ENCODE results near the gene USP46. TPM values are rescaled to one million over a fixed set of nuclear protein-coding genes. Genes with fewer than 3 reads are reported as not detected.

USP46 gene
- total and polyA plus RNA-seq, 7 experiments from 2014 or later: 0.89 to 11.7 (median 3.2) TPM

DNA sequence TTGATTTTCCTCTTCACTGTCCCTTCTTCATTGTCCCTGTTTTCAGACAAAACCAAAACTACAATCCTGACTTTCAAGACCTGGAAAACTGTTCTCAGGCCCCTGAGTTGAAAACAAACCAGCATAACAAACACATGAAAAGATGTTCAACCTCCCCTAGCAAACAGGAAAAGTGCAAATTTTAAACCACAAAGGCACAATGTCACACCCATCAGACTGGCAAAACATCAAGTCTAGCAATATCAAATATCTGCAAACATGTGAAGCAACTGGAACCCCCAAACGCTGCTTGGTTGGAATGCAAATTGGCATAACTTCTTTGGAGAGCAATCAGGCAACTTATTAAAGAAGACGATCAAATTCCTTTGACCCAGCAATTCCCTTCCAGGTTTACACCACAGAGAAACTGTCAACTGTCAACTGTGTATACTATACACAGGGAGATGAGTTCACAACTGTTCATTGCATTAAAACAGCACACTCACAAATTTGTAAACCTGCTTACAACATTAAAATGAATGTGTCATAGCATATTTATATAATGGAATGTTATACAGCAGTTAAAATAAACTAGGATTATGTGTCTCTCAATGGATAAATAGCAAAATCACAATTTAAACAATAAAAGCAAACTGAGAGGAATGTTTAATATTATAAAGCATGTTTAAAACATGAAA is 7.0 kb downstream of the USP46 start:
- POLR2A ChIA-PET: no interaction called here
- peaks cover 2 to 20% (median 12%) of the 10 kb centered on the region in 7 donors for H3K4me1 Mint-ChIP-seq
- ATAC-seq (no peak), DNase-seq (no peak)
- Histone ChIP-seq H3K36me3 (ENCODE audit: control insufficient read depth in 2 of 3, insufficient read depth in 3 of 3, low read length in 3 of 3) (no peaks in the 10 kb centered on the region), H3K4me1 (ENCODE audit: control insufficient read depth in 2 of 2, insufficient read depth in 2 of 2, low read length in 2 of 2) (peaks cover 0 to 15% of the 10 kb centered on the region in 2 donors), H3K27ac (ENCODE audit: low read depth, low read length) (no peak overlapping the region), H3K27me3 (ENCODE audit: control insufficient read depth in 2 of 2, insufficient read depth in 2 of 2, low read length in 2 of 2) (no peaks in the 10 kb centered on the region), H3K9me3 (ENCODE audit: control insufficient read depth in 2 of 3, low read length in 3 of 3) (no peaks in the 10 kb centered on the region), H3K4me3 (ENCODE audit: low read length) (no peak overlapping the region)
- no peaks in the 10 kb centered on the region for H3K27me3 Mint-ChIP-seq
- intact Hi-C loops (cut with micrococcal nuclease): loop anchor here in 1 of 2 donors (10.0 kb wide), 2 partner anchors 333 to 807 kb away; partner anchors contain the start of gene DCUN1D4
- CTCF ChIA-PET: no interaction called here
- peaks cover 0 to 28% (median 9%) of the 10 kb centered on the region in 5 donors for H3K36me3 Mint-ChIP-seq
- H3K4me3 Mint-ChIP-seq: peak overlapping the region in 6 of 10 donors; percentile 3 to 64 (median 8)
- peaks cover 0 to 20% (median 1%) of the 10 kb centered on the region in 11 donors for H3K9me3 Mint-ChIP-seq
- peak overlapping the region in 2 of 9 donors; percentile 5 to 53 for H3K27ac Mint-ChIP-seq

DNA sequence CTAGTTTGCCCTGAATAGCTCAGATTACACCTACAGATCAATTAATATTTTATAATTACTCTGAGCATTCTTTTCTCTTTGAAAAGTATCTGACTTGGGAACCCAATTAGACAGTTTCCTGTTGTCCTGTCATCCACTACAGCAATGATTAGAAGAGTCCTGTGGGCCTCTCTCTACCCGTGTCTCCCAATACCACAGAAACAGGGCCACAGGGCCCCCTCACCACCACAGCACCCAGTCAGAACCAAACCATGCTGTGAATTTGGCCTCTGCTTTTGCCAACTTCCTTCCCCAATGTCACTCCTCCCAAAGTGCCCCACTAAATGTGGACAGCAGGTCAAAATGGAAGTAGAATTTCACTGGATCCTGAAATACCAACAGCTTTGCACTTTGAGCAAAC is 10.3 kb downstream of the USP46 start:
- intact Hi-C loops (cut with micrococcal nuclease): no loop called here
- ATAC-seq: no peak
- peaks cover 0 to 14% (median 0%) of the 10 kb centered on the region in 11 donors for H3K9me3 Mint-ChIP-seq

DNA sequence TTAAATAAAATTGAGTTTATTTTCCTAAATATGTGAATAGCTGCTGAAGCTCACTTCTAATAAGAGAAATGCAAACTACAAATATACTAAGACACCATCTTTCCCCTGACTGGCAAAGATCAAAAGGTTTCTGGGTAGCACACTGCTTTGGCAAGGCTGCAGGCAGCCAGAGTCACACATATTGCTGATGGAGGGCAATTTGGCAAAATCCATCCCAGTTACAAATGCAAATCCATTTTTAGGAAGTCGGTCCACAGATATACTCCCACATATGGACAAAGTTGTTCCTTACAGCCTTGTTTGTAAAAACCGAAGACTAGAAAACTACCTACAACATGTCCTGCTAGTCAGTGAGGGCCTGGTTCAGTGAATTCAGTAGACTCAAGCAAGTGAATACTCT is 12.4 kb downstream of the USP46 start:
- no peak overlapping the region for H3K4me3 ChIP-seq (ENCODE audit: low read length)
- Mint-ChIP-seq H3K9me3 (peaks cover 0 to 3% (median 0%) of the 10 kb centered on the region in 11 donors), H3K4me3 (no peak overlapping the region), H3K27ac (no peak overlapping the region), H3K27me3 (peaks cover 0 to 2% (median 0%) of the 10 kb centered on the region in 5 donors), H3K36me3 (peaks cover 0 to 12% (median 5%) of the 10 kb centered on the region in 5 donors), H3K4me1 (peaks cover 3 to 18% (median 6%) of the 10 kb centered on the region in 7 donors)
- intact Hi-C loops (cut with micrococcal nuclease): no loop called here
- no peak for DNase-seq
- H3K27ac ChIP-seq (ENCODE audit: low read depth, low read length): no peak overlapping the region
- no peaks in the 10 kb centered on the region for H3K27me3 ChIP-seq (ENCODE audit: control insufficient read depth in 2 of 2, insufficient read depth in 2 of 2, low read length in 2 of 2)
- POLR2A ChIA-PET: interaction anchor here (1.4 kb wide), 1 partner anchor 66 kb away, joined by 5 read pairs; no protein-coding TSS in a partner anchor
- CTCF ChIA-PET: no interaction called here
- H3K4me1 ChIP-seq (ENCODE audit: control insufficient read depth in 2 of 2, insufficient read depth in 2 of 2, low read length in 2 of 2): peaks cover 0 to 7% of the 10 kb centered on the region in 2 donors
- H3K36me3 ChIP-seq (ENCODE audit: control insufficient read depth in 2 of 3, insufficient read depth in 3 of 3, low read length in 3 of 3): no peaks in the 10 kb centered on the region
- no peaks in the 10 kb centered on the region for H3K9me3 ChIP-seq (ENCODE audit: control insufficient read depth in 2 of 3, low read length in 3 of 3)
- ATAC-seq: no peak

More for the DNA sequence above, 10.3 kb downstream of the USP46 start:
- CTCF ChIA-PET: interaction anchor here (1.1 kb wide), 1 partner anchor 22 kb away, joined by 3 read pairs; no protein-coding TSS in a partner anchor
- H3K4me3 ChIP-seq (ENCODE audit: low read length): no peak overlapping the region
- H3K4me3 Mint-ChIP-seq: peak overlapping the region in 1 of 10 donors; percentile 30
- H3K9me3 ChIP-seq (ENCODE audit: control insufficient read depth in 2 of 3, low read length in 3 of 3): no peaks in the 10 kb centered on the region
- no peak overlapping the region for H3K27ac ChIP-seq (ENCODE audit: low read depth, low read length)
- peaks cover 0 to 22% (median 9%) of the 10 kb centered on the region in 5 donors for H3K36me3 Mint-ChIP-seq
- H3K36me3 ChIP-seq (ENCODE audit: control insufficient read depth in 2 of 3, insufficient read depth in 3 of 3, low read length in 3 of 3): no peaks in the 10 kb centered on the region
- DNase-seq: no peak
- H3K4me1 Mint-ChIP-seq: peaks cover 0 to 20% (median 11%) of the 10 kb centered on the region in 7 donors
- H3K4me1 ChIP-seq (ENCODE audit: control insufficient read depth in 2 of 2, insufficient read depth in 2 of 2, low read length in 2 of 2): peaks cover 0 to 15% of the 10 kb centered on the region in 2 donors
- POLR2A ChIA-PET: no interaction called here
- no peaks in the 10 kb centered on the region for H3K27me3 Mint-ChIP-seq
- H3K27me3 ChIP-seq (ENCODE audit: control insufficient read depth in 2 of 2, insufficient read depth in 2 of 2, low read length in 2 of 2): no peaks in the 10 kb centered on the region
- H3K27ac Mint-ChIP-seq: no peak overlapping the region

DNA sequence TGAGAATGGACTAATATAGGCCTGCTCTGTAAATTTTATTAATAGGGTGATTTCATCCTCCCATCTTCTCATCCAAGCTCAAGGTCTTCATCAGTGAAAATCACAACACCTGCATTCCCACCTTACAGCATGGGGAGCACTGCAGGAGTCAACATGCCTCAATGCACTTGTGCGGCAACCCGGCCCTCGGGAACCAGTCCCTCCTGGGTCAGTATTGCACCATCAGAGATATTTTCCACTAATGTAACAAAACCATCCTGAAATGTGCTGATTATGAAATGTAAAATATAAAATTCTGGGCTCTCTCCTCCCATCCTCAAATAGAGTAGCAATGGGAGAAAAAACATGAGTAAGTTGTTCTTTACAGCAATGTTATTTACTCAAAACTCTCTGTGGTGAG is 13.0 kb downstream of the USP46 start:
- Mint-ChIP-seq H3K27ac (no peak overlapping the region), H3K4me1 (peaks cover under 1 to 19% (median 4%) of the 10 kb centered on the region in 7 donors), H3K36me3 (peaks cover 0 to 11% (median 5%) of the 10 kb centered on the region in 5 donors), H3K4me3 (no peak overlapping the region), H3K27me3 (peaks cover 0 to 2% (median 0%) of the 10 kb centered on the region in 5 donors), H3K9me3 (peaks cover 0 to 4% (median 0%) of the 10 kb centered on the region in 11 donors)
- DNase-seq (no peak), ATAC-seq (no peak)
- Histone ChIP-seq H3K4me1 (ENCODE audit: control insufficient read depth in 2 of 2, insufficient read depth in 2 of 2, low read length in 2 of 2) (peaks cover 0 to 1% of the 10 kb centered on the region in 2 donors), H3K27me3 (ENCODE audit: control insufficient read depth in 2 of 2, insufficient read depth in 2 of 2, low read length in 2 of 2) (no peaks in the 10 kb centered on the region), H3K36me3 (ENCODE audit: control insufficient read depth in 2 of 3, insufficient read depth in 3 of 3, low read length in 3 of 3) (no peaks in the 10 kb centered on the region), H3K9me3 (ENCODE audit: control insufficient read depth in 2 of 3, low read length in 3 of 3) (no peaks in the 10 kb centered on the region), H3K4me3 (ENCODE audit: low read length) (no peak overlapping the region), H3K27ac (ENCODE audit: low read depth, low read length) (no peak overlapping the region)
- ChIA-PET CTCF (no interaction called here), POLR2A (no interaction called here)
- intact Hi-C loops (cut with micrococcal nuclease): no loop called here

DNA sequence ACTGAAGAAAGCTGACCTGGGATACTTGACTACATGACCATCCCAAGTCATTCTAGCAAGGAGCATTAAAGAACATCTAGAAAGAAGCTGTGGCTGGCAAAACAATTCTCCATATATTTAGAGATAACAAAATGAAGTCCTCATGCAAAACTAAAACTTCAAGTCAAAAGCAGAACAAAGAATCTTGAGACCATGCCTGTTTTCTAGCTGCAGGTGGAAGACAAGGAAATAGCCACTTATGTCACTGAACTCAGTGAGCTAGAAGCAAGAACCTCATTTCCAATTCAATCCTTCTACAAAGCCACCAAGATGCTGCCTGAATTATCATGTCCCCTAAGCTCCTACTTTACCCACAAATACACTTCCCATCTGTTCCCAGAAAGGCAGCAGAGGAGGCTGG is 13.8 kb downstream of the USP46 start:
- Histone ChIP-seq H3K4me1 (ENCODE audit: control insufficient read depth in 2 of 2, insufficient read depth in 2 of 2, low read length in 2 of 2) (no peaks in the 10 kb centered on the region), H3K27ac (ENCODE audit: low read depth, low read length) (no peak overlapping the region), H3K9me3 (ENCODE audit: control insufficient read depth in 2 of 3, low read length in 3 of 3) (no peaks in the 10 kb centered on the region), H3K36me3 (ENCODE audit: control insufficient read depth in 2 of 3, insufficient read depth in 3 of 3, low read length in 3 of 3) (no peaks in the 10 kb centered on the region), H3K4me3 (ENCODE audit: low read length) (no peak overlapping the region), H3K27me3 (ENCODE audit: control insufficient read depth in 2 of 2, insufficient read depth in 2 of 2, low read length in 2 of 2) (no peaks in the 10 kb centered on the region)
- Mint-ChIP-seq H3K36me3 (peaks cover 0 to 10% (median 5%) of the 10 kb centered on the region in 5 donors), H3K9me3 (peaks cover 0 to 4% (median 0%) of the 10 kb centered on the region in 11 donors), H3K27ac (no peak overlapping the region), H3K4me3 (no peak overlapping the region), H3K27me3 (peaks cover 0 to 2% (median 0%) of the 10 kb centered on the region in 5 donors), H3K4me1 (peaks cover 0 to 19% (median 5%) of the 10 kb centered on the region in 7 donors)
- no peak for ATAC-seq
- intact Hi-C loops (cut with micrococcal nuclease): no loop called here
- ChIA-PET POLR2A (no interaction called here), CTCF (no interaction called here)
- no peak for DNase-seq

DNA sequence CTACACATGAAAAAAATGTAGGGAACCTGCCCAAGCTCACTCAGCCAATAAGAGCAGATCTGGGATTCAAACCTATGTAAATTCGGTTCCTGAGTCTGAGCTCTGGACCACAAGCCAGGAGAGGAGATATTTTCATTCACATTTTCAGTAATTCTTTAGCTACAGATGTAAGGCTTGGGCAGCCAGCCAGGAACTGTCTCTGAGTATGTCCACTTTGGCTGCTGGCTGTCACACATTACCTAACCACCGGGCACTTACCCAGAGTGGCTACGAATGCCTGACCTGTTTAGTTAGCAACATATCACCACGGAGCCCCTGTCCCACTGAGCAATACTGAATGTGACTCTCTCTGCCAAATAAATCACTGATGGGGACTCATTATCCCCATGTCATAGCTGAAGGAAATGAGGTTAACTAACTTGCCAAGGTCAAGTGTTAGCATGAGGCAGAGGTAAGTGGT is 15.3 kb downstream of the USP46 start:
- Histone ChIP-seq H3K9me3 (ENCODE audit: control insufficient read depth in 2 of 3, low read length in 3 of 3) (no peaks in the 10 kb centered on the region), H3K27me3 (ENCODE audit: control insufficient read depth in 2 of 2, insufficient read depth in 2 of 2, low read length in 2 of 2) (no peaks in the 10 kb centered on the region), H3K4me1 (ENCODE audit: control insufficient read depth in 2 of 2, insufficient read depth in 2 of 2, low read length in 2 of 2) (no peaks in the 10 kb centered on the region), H3K4me3 (ENCODE audit: low read length) (no peak overlapping the region), H3K27ac (ENCODE audit: low read depth, low read length) (no peak overlapping the region), H3K36me3 (ENCODE audit: control insufficient read depth in 2 of 3, insufficient read depth in 3 of 3, low read length in 3 of 3) (no peaks in the 10 kb centered on the region)
- peaks cover 0 to 4% (median 0%) of the 10 kb centered on the region in 11 donors for H3K9me3 Mint-ChIP-seq
- H3K4me3 Mint-ChIP-seq: no peak overlapping the region
- H3K27me3 Mint-ChIP-seq: peaks cover 0 to 2% (median 0%) of the 10 kb centered on the region in 5 donors
- H3K36me3 Mint-ChIP-seq: peaks cover 0 to 3% (median 0%) of the 10 kb centered on the region in 5 donors
- intact Hi-C loops (cut with micrococcal nuclease): no loop called here
- ATAC-seq (no peak), DNase-seq (no peak)
- CTCF ChIA-PET: no interaction called here
- H3K4me1 Mint-ChIP-seq: peaks cover 0 to 13% (median 5%) of the 10 kb centered on the region in 7 donors
- H3K27ac Mint-ChIP-seq: no peak overlapping the region
- POLR2A ChIA-PET: interaction anchor here (0.6 kb wide), 3 partner anchors 9 to 21 kb away, joined by 3 read pairs; no protein-coding TSS in a partner anchor

Measured in naive thymus-derived CD4-positive, alpha-beta T cell (primary cell).